Fibroblast of pulmonary artery (primary cell): ENCODE data around the gene OR2D2.

Experiments
- DNase-seq: peaks from one replicate; pipeline ENCODE4 v3.0.0-alpha.2; 2010; ENCODE audit warnings: low read depth
- H3K4me3 ChIP-seq: replicated peaks from 2 replicates; pipeline ENCODE4 v1.5.1; 2011; ENCODE audit warnings: low read depth, mild to moderate bottlenecking, control low read depth, low read length, moderate library complexity
- CTCF ChIP-seq: IDR thresholded peaks from 2 replicates; pipeline ENCODE4 v1.5.1; 2011; ENCODE audit warnings: mild to moderate bottlenecking, control low read depth, low read length, inconsistent platforms; ENCODE audit errors: missing control alignments

Gene OR2D2

GRCh38 chr11:6882751-6883150, 9.5 kb downstream of the OR2D2 start:
- H3K4me3 ChIP-seq = no peak overlapping the region
- TF ChIP-seq CTCF = no peak
- DNase-seq = no peak

GRCh38 chr11:6876914-6877313, 15.4 kb downstream of the OR2D2 start:
- no peak overlapping the region for H3K4me3 ChIP-seq
- no peak for TF ChIP-seq CTCF
- DNase-seq = no peak

DNA sequence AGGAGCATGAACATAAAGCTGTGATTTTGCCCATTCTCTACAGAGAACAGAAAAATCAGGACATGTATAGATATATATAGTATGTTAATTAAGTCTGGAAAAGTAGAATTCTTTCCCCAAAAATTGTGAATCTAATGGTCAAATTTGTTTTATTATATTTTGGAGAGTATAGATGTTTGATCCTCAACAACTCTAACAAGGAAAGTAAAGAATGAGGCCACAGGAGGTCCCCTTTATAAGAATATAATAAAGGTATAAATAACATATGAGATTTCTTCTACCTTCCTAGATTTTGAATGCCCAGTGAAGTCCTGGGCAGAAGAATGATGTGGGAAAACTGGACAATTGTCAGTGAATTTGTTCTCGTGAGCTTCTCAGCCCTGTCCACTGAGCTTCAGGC, 16.0 kb downstream of the OR2D2 start, which contains the start of gene OR10A4:
TSS of gene OR10A4 (plus strand) at position 301 of the 400 bp plus-strand sequence. CDS start at position 324, 23 bp downstream.
- no peak for DNase-seq
- no peak for TF ChIP-seq CTCF
- no peak within 1 kb of the TSS for H3K4me3 ChIP-seq

GRCh38 chr11:6875761-6876160, 16.5 kb downstream of the OR2D2 start:
- TF ChIP-seq CTCF = no peak
- no peak for DNase-seq
- no peak overlapping the region for H3K4me3 ChIP-seq

DNA sequence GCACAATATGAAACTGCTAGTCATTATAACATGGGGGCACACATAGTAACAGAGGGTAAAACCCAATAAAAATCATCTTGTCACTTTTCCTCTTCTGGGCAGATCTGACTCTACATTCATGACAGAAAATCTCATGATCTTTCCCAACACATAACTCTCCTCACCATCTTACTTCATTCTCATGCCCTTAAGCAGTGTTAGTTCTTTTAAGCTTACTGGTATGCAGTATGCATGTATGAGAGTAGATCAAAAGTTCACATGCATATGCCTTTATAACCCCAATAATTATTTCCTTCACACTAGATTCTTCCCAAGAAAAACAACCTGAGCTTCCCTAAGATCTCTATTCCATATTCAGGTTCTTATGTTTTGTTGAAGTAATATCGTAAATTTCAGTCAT, 21.0 kb downstream of the OR2D2 start:
- no peak overlapping the region for H3K4me3 ChIP-seq
- DNase-seq = no peak
- no peak for TF ChIP-seq CTCF

GRCh38 chr11:6864438-6864837, 27.9 kb downstream of the OR2D2 start:
- no peak overlapping the region for H3K4me3 ChIP-seq
- no peak for TF ChIP-seq CTCF
- peak; percentile 21 for DNase-seq

- no peak for DNase-seq
- TF ChIP-seq CTCF = no peak
- H3K4me3 ChIP-seq = no peak within 1 kb of the TSS
Observed at GRCh38 chr11:6862961-6863360, 29.3 kb downstream of the OR2D2 start, which contains the start of gene OR10A2. TSS of gene OR10A2 (plus strand) at chr11:6863057. CDS start at chr11:6869755, 6,698 bp downstream.
